BE2C (cell line): ENCODE results near the gene PRSS21.

Experiments
- DNase-seq: peaks from one replicate; pipeline ENCODE4 v3.0.0-alpha.2; 2020
- H3K27me3 ChIP-seq: fragments of 250-450 bp; sonication (Bioruptor Pico); 2 replicates; pipeline ENCODE4 v1.5.1; 2020; ENCODE audit warnings: mild to moderate bottlenecking
- H3K36me3 ChIP-seq: fragments of 250-450 bp; sonication (Bioruptor Pico); 2 replicates; pipeline ENCODE4 v1.5.1; 2020; ENCODE audit warnings: mild to moderate bottlenecking
- H3K4me1 ChIP-seq: fragments of 250-450 bp; sonication (Bioruptor Pico); 2 replicates; pipeline ENCODE4 v1.5.1; 2020
- H3K4me3 ChIP-seq: 2 replicates; pipeline ENCODE4 v1.5.1; 2011; ENCODE audit warnings: low read depth, low read length
- H3K9me3 ChIP-seq: fragments of 250-450 bp; sonication (Bioruptor Pico); 2 replicates; pipeline ENCODE4 v1.5.1; 2020
- TF ChIP-seq, protein P1 (sequence below): IDR thresholded peaks from 2 replicates; pipeline ENCODE4 v1.5.1; 2012; ENCODE audit warnings: mild to moderate bottlenecking, low read depth, low read length

Gene PRSS21

DNA sequence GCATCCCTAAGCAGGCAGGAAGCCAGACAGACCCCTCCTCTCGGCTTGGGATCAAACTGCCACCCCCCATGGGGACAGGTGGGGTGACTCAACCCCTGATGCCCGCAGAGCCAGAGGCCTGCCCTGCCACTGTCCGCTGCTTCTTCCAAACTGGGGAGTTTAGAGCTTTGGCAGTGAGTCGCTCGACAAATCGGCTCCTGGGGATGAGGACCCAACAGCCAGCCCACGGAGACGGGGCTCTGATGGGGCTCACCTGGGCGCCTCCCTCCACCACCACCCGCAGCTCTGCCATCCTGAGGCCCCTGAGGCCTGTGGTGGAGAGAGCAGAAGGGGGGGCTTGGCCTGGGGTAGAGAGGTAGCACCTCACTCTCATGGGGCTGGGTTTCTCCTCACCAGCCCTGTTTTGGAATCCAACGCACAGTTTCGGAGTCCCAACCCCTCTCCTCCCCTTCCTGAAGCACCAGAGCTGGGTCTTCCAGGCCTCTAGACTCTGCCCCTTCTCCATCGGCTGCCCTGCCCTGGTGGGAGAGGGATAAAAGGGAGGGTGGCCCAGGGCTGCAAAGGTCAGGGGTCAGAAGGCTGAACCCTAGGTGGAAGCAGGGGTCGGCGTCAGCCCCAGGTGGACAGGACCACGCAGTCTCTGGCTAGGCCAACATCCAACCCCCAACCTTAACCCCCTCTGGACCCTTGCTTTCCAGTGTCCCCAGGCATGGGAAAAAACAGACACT is 35.1 kb downstream of the PRSS21 start:
- Histone ChIP-seq H3K4me1 (no peaks in the 10 kb centered on the region), H3K4me3 (peak overlapping the region; percentile 8), H3K27me3 (peaks cover 5% of the 10 kb centered on the region; the same call in 1 of the 2 replicates), H3K9me3 (no peaks in the 10 kb centered on the region), H3K36me3 (no peaks in the 10 kb centered on the region)
- DNase-seq = no peak
- TF ChIP-seq, protein P1, sequence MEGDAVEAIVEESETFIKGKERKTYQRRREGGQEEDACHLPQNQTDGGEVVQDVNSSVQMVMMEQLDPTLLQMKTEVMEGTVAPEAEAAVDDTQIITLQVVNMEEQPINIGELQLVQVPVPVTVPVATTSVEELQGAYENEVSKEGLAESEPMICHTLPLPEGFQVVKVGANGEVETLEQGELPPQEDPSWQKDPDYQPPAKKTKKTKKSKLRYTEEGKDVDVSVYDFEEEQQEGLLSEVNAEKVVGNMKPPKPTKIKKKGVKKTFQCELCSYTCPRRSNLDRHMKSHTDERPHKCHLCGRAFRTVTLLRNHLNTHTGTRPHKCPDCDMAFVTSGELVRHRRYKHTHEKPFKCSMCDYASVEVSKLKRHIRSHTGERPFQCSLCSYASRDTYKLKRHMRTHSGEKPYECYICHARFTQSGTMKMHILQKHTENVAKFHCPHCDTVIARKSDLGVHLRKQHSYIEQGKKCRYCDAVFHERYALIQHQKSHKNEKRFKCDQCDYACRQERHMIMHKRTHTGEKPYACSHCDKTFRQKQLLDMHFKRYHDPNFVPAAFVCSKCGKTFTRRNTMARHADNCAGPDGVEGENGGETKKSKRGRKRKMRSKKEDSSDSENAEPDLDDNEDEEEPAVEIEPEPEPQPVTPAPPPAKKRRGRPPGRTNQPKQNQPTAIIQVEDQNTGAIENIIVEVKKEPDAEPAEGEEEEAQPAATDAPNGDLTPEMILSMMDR = no peak

DNA sequence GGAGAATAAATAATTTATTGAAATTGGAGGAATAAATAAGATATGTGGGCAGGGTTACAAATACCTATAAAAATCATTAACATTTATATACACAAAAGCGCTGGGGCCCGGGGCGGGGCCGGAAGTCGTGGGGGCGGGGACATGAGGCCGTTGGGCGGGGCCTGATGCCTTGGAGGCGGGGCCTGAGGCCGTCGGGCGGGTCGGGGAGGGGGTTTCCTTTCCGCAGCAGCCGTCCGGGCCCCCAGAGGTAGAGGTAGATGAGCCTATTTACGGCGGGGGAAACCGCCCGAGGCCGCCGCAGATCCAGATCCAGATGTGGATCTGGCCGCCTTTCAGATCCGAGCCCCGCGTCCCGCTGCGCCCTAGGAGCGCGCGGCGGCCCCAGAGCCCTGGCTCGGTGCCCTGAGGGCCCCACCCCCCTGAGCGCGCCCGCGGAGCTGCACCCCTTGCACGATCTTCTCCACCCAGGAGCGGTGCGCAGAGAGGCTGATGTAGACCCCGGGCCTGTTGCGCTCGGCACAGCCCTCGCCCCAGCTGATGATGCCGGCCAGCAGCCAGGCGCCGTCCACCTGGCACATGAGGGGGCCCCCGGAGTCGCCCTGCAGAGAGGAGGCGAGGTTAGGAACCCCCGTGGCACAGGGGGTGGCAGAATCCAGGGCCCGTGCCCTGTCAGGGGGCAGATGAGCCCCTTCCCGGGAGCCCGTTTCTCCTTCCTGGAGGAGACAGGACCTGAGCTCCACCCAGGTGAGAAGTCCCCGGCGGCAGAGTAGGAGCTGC is 35.9 kb downstream of the PRSS21 start:
- peak; percentile 53 for DNase-seq
- Histone ChIP-seq H3K4me1 (no peaks in the 10 kb centered on the region), H3K4me3 (peak overlapping the region; percentile 35), H3K9me3 (no peaks in the 10 kb centered on the region), H3K27me3 (peaks cover 12% of the 10 kb centered on the region), H3K36me3 (no peaks in the 10 kb centered on the region)
- TF ChIP-seq, protein P1 = no peak

DNA sequence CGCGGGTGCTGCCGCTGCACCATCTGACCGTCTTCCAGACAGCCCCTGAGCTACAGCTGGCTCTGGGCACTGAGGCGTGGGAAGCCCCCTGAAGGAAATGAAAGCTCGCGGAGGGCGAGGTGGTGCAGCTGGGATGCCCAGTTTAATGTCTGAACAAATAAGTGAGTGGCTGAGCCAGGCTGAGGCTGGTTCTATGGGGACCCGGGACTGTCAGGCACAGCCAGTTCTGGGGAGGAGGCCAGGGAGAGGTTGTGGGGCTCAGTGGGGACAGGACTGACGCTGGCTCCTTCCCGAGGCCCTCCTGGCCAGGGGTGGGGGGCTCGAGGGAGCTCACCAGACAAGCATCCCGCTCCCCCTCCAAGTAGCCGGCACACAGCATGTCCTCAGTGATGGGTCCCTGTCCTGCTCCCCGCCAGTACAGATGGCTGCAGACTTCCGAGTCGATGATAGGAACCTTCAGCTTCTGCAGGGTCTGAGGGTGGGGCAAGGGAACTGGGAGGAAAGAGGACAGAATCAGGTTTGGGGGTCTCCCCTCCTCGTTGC is 36.6 kb downstream of the PRSS21 start:
- Histone ChIP-seq H3K4me3 (no peak overlapping the region), H3K9me3 (no peaks in the 10 kb centered on the region), H3K36me3 (no peaks in the 10 kb centered on the region), H3K4me1 (no peaks in the 10 kb centered on the region), H3K27me3 (peaks cover 19% of the 10 kb centered on the region)
- TF ChIP-seq, protein P1 = no peak
- no peak for DNase-seq

- Histone ChIP-seq H3K36me3 (no peaks in the 10 kb centered on the region), H3K4me1 (no peaks in the 10 kb centered on the region), H3K27me3 (peaks cover 28% of the 10 kb centered on the region), H3K9me3 (no peaks in the 10 kb centered on the region), H3K4me3 (no peak overlapping the region)
- DNase-seq = no peak
- TF ChIP-seq, protein P1 = peak; percentile 74
These were observed 37.8 kb downstream of the PRSS21 start for GRCh38 chr16:2854700-2855309.

- no peaks in the 10 kb centered on the region for H3K4me1 ChIP-seq
- no peaks in the 10 kb centered on the region for H3K9me3 ChIP-seq
- peaks cover 35% of the 10 kb centered on the region for H3K27me3 ChIP-seq
- H3K36me3 ChIP-seq = no peaks in the 10 kb centered on the region
- no peak overlapping the region for H3K4me3 ChIP-seq
- no peak for DNase-seq
- TF ChIP-seq, protein P1 = no peak
These were observed 38.5 kb downstream of the PRSS21 start for GRCh38 chr16:2855536-2855935.
